HAP-1 (cell line): ENCODE data around the gene HTR3A.
"Not testable (repeated sequence)": the region's sequence is repeated elsewhere in the genome, so short reads cannot be mapped to it uniquely, and the experiment has no call there.

ENCODE experiments used
- DNase-seq, 2 experiments: peaks; one replicate each; pipeline ENCODE4 v3.0.0-alpha.2; 2016 to 2020; ENCODE audit warnings: low spot score in 2 of 2
- H3K27me3 ChIP-seq: fragments of 250-450 bp; sonication (Bioruptor Pico); 2 replicates; pipeline ENCODE4 v1.5.1; 2020; ENCODE audit warnings: low read depth, mild to moderate bottlenecking, moderate library complexity
- H3K36me3 ChIP-seq: fragments of 250-450 bp; sonication (Bioruptor Pico); replicated peaks from 2 replicates; pipeline ENCODE4 v1.5.1; 2020; ENCODE audit warnings: mild to moderate bottlenecking
- H3K4me1 ChIP-seq: fragments of 250-450 bp; sonication (Bioruptor Pico); 2 replicates; pipeline ENCODE4 v1.5.1; 2020; ENCODE audit warnings: mild to moderate bottlenecking
- H3K4me3 ChIP-seq: fragments of 250-450 bp; sonication (Bioruptor Pico); 2 replicates; pipeline ENCODE4 v1.5.1; 2020; ENCODE audit warnings: mild to moderate bottlenecking, moderate library complexity
- H3K9me3 ChIP-seq: fragments of 250-450 bp; sonication (Bioruptor Pico); 2 replicates; pipeline ENCODE4 v1.5.1; 2020; ENCODE audit warnings: mild to moderate bottlenecking, moderate library complexity
- in situ Hi-C: fragments of 300-500 bp; cut with MboI; formaldehyde crosslinking; loops from 3 replicates; pipeline ENCODE4 v1.14.3; 2020; ENCODE audit warnings: low sequenced_read_pairs, inconsistent platforms, mixed read lengths

The HTR3A gene

GRCh38 chr11:113974741-113975470 is at the start of gene HTR3A:
TSS of gene HTR3A (plus strand) at chr11:113975108. CDS start at chr11:113975326, 218 bp downstream.
- Histone ChIP-seq H3K36me3 (no peaks in the 10 kb centered on the region), H3K27me3 (peaks cover 22% of the 10 kb centered on the region), H3K9me3 (no peaks in the 10 kb centered on the region), H3K4me3 (no peak within 1 kb of the TSS), H3K4me1 (no peaks in the 10 kb centered on the region)
- in situ Hi-C loops: no loop called here
- peak in 1 of 2 experiments; percentile 74 for DNase-seq

- 0 out of 2 replicates have a peak, but pooled peaks cover 8% of the 10 kb centered on the region for H3K4me1 ChIP-seq
- DNase-seq: no peak
- in situ Hi-C loops: no loop called here
- no peaks in the 10 kb centered on the region for H3K9me3 ChIP-seq
- H3K4me3 ChIP-seq: no peak overlapping the region
- H3K36me3 ChIP-seq: no peaks in the 10 kb centered on the region
- H3K27me3 ChIP-seq: peaks cover 7% of the 10 kb centered on the region; the same call in 1 of the 2 replicates
Observed at GRCh38 chr11:113926273-113927197, 48.4 kb upstream of the HTR3A start.

GRCh38 chr11:113928311-113928710 is 46.6 kb upstream of the HTR3A start:
- H3K36me3 ChIP-seq: no peaks in the 10 kb centered on the region
- peaks cover 7% of the 10 kb centered on the region; the same call in 1 of the 2 replicates for H3K27me3 ChIP-seq
- no peak overlapping the region for H3K4me3 ChIP-seq
- in situ Hi-C loops: no loop called here
- no peak for DNase-seq
- 0 out of 2 replicates have a peak, but pooled peaks cover 5% of the 10 kb centered on the region for H3K4me1 ChIP-seq
- no peaks in the 10 kb centered on the region for H3K9me3 ChIP-seq

GRCh38 chr11:113932788-113933187 is 42.1 kb upstream of the HTR3A start:
- no peak overlapping the region for H3K4me3 ChIP-seq
- H3K9me3 ChIP-seq: no peaks in the 10 kb centered on the region
- H3K27me3 ChIP-seq: no peaks in the 10 kb centered on the region
- in situ Hi-C loops: no loop called here
- DNase-seq: no peak
- H3K4me1 ChIP-seq: no peaks in the 10 kb centered on the region
- no peaks in the 10 kb centered on the region for H3K36me3 ChIP-seq

- H3K27me3 ChIP-seq, H3K4me3 ChIP-seq, H3K9me3 ChIP-seq, DNase-seq, in situ Hi-C loops, H3K36me3 ChIP-seq, H3K4me1 ChIP-seq: not testable (repeated sequence)
Observed at GRCh38 chr11:113934193-113934592, 40.7 kb upstream of the HTR3A start.

GRCh38 chr11:113934761-113935160 is 40.1 kb upstream of the HTR3A start:
- no peaks in the 10 kb centered on the region for H3K27me3 ChIP-seq
- no peaks in the 10 kb centered on the region for H3K9me3 ChIP-seq
- H3K4me1 ChIP-seq: no peaks in the 10 kb centered on the region
- in situ Hi-C loops: no loop called here
- H3K36me3 ChIP-seq: no peaks in the 10 kb centered on the region
- no peak for DNase-seq
- H3K4me3 ChIP-seq: no peak overlapping the region

- H3K9me3 ChIP-seq: no peaks in the 10 kb centered on the region
- no peak for DNase-seq
- no peaks in the 10 kb centered on the region for H3K4me1 ChIP-seq
- no peaks in the 10 kb centered on the region for H3K27me3 ChIP-seq
- no peaks in the 10 kb centered on the region for H3K36me3 ChIP-seq
- H3K4me3 ChIP-seq: no peak overlapping the region
- in situ Hi-C loops: no loop called here
Observed at GRCh38 chr11:113935858-113936257, 39.0 kb upstream of the HTR3A start.

- Histone ChIP-seq H3K9me3 (no peaks in the 10 kb centered on the region), H3K36me3 (no peaks in the 10 kb centered on the region), H3K4me1 (no peaks in the 10 kb centered on the region), H3K27me3 (no peaks in the 10 kb centered on the region), H3K4me3 (no peak overlapping the region)
- in situ Hi-C loops: no loop called here
- no peak for DNase-seq
Observed at GRCh38 chr11:113937918-113938317, 37.0 kb upstream of the HTR3A start.

- in situ Hi-C loops: no loop called here
- H3K27me3 ChIP-seq: no peaks in the 10 kb centered on the region
- H3K9me3 ChIP-seq: no peaks in the 10 kb centered on the region
- H3K4me3 ChIP-seq: no peak overlapping the region
- H3K4me1 ChIP-seq: no peaks in the 10 kb centered on the region
- H3K36me3 ChIP-seq: no peaks in the 10 kb centered on the region
- no peak for DNase-seq
Observed at GRCh38 chr11:113942256-113942655, 32.7 kb upstream of the HTR3A start.

GRCh38 chr11:113946162-113946561 is 28.7 kb upstream of the HTR3A start:
- H3K27me3 ChIP-seq, in situ Hi-C loops, DNase-seq, H3K4me3 ChIP-seq, H3K36me3 ChIP-seq, H3K9me3 ChIP-seq: not testable (repeated sequence)
- peaks cover 15% of the 10 kb centered on the region for H3K4me1 ChIP-seq

GRCh38 chr11:113947994-113948393 is 26.9 kb upstream of the HTR3A start:
- in situ Hi-C loops: no loop called here
- Histone ChIP-seq H3K36me3 (no peaks in the 10 kb centered on the region), H3K27me3 (no peaks in the 10 kb centered on the region), H3K9me3 (no peaks in the 10 kb centered on the region), H3K4me3 (no peak overlapping the region), H3K4me1 (peaks cover 15% of the 10 kb centered on the region)
- no peak for DNase-seq

GRCh38 chr11:113949891-113950290 is 25.0 kb upstream of the HTR3A start:
- no peaks in the 10 kb centered on the region for H3K27me3 ChIP-seq
- no peak overlapping the region for H3K4me3 ChIP-seq
- H3K4me1 ChIP-seq: peaks cover 15% of the 10 kb centered on the region
- peak; percentile 60 to 91 for DNase-seq
- no peaks in the 10 kb centered on the region for H3K36me3 ChIP-seq
- in situ Hi-C loops: no loop called here
- H3K9me3 ChIP-seq: no peaks in the 10 kb centered on the region

GRCh38 chr11:113951537-113951936 is 23.4 kb upstream of the HTR3A start:
- in situ Hi-C loops: no loop called here
- H3K4me3 ChIP-seq: no peak overlapping the region
- no peaks in the 10 kb centered on the region for H3K9me3 ChIP-seq
- no peaks in the 10 kb centered on the region for H3K36me3 ChIP-seq
- no peaks in the 10 kb centered on the region for H3K27me3 ChIP-seq
- no peak for DNase-seq
- H3K4me1 ChIP-seq: peaks cover 15% of the 10 kb centered on the region

- no peaks in the 10 kb centered on the region for H3K9me3 ChIP-seq
- peaks cover 15% of the 10 kb centered on the region for H3K4me1 ChIP-seq
- no peak overlapping the region for H3K4me3 ChIP-seq
- no peaks in the 10 kb centered on the region for H3K36me3 ChIP-seq
- in situ Hi-C loops: no loop called here
- no peak for DNase-seq
- no peaks in the 10 kb centered on the region for H3K27me3 ChIP-seq
Observed at GRCh38 chr11:113952070-113952469, 22.8 kb upstream of the HTR3A start.
